ENCODE results near the gene SLCO2B1. TPM values are rescaled to one million over a fixed set of nuclear protein-coding genes. Genes with fewer than 3 reads are reported as not detected.
A peak's percentile ranks its signal among the peaks of the same experiment; 100 is the strongest.

SLCO2B1 gene
- polyA plus RNA-seq, 6 donors from 2014 or later: not detected

DNA sequence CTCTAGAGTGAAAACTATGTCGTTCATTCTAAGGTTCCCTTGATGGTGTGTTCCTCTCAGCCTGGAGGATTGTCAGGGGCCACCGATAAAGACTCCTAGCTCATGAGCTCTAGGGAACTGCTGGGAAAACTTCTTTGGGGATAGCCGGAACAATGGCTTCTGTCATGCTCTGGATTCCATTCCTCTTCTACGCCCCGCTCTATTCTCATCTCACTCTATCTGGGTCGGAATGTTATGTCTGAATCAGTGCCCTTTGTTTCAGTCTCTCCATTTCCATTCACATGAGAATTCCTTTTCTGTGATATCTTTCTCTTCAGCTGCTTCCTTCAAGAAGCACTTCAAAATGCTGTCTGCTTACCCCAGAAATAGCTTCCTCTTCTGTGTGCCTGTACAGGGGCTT, 16.9 kb upstream of the SLCO2B1 start:
- peaks cover 31 to 61% (median 44%) of the 10 kb centered on the region in 3 donors for H3K27me3 Mint-ChIP-seq
- peak overlapping the region in 1 of 6 donors; percentile 40 for H3K27ac Mint-ChIP-seq
- H3K9me3 Mint-ChIP-seq: peaks cover 0 to 2% (median 0%) of the 10 kb centered on the region in 7 donors
- H3K4me3 Mint-ChIP-seq: no peak overlapping the region
- no peaks in the 10 kb centered on the region for H3K4me1 Mint-ChIP-seq
- H3K36me3 Mint-ChIP-seq: peaks cover under 1 to 9% of the 10 kb centered on the region in 2 donors
- no peak for DNase-seq
- ATAC-seq (ENCODE audit: low read depth in 2 of 2): no peak

DNA sequence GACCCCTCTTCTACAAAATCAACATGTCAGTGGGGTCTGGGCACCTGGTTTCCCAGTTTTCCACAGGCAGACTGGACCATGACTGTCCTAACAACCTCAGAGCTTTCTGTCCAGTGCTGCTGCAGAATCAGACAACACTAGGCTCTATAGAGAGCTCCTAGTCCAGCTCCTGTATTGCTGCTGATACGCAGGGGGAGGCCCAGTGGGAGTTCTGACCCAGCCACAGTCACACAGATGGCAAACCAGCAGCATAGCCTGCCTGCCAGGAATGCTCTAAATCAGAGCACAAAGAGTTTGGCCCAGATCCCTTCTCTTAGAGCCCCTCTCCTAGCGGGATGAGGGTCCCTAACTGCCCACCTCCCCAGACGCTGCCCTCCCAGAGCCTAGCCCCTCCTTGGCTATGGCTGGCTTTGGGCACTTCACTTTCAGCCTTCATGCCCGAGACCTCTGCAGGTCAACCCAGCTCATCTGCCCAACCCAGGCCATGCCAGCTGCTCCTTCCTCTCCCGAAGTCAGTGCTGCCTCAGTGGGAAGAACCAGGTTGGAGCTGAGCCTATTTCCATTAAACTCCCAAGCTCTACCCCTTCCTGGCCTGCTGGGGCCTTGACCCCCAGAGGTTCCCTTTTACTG, 15.8 kb upstream of the SLCO2B1 start:
- peaks cover 0 to 4% (median 0%) of the 10 kb centered on the region in 3 donors for H3K4me1 Mint-ChIP-seq
- peak overlapping the region in 1 of 8 donors; percentile 10 for H3K4me3 Mint-ChIP-seq
- DNase-seq: no peak
- no peak for ATAC-seq (ENCODE audit: low read depth in 2 of 2)
- peaks cover 36 to 60% (median 50%) of the 10 kb centered on the region in 3 donors for H3K27me3 Mint-ChIP-seq
- H3K27ac Mint-ChIP-seq: no peak overlapping the region
- H3K36me3 Mint-ChIP-seq: peaks cover 0 to 7% of the 10 kb centered on the region in 2 donors
- no peaks in the 10 kb centered on the region for H3K9me3 Mint-ChIP-seq

DNA sequence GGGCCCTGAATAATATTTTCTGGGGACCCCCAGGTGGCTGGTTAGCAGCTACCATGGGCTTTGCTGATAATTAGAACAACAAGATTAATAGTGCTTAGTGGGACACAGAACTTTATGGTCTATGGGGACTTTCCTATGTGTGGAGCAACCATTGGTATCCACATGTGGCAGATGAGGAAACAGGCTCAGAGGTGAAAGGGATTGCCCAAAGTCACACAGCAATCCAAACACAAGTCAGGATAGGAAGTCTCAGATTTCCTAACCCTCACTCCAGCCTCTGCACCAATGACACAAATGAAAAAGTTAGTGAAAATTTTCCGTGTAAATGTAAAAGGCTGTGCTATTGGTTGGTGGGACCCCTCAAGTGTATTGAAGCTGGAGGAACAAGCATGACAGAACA, 15.3 kb upstream of the SLCO2B1 start:
- Mint-ChIP-seq H3K9me3 (no peaks in the 10 kb centered on the region), H3K27me3 (peaks cover 35 to 57% (median 50%) of the 10 kb centered on the region in 3 donors), H3K36me3 (peaks cover 0 to 7% of the 10 kb centered on the region in 2 donors), H3K4me1 (peaks cover 0 to 5% (median 4%) of the 10 kb centered on the region in 3 donors), H3K27ac (no peak overlapping the region), H3K4me3 (no peak overlapping the region)
- ATAC-seq (ENCODE audit: low read depth in 2 of 2) (no peak), DNase-seq (no peak)

DNA sequence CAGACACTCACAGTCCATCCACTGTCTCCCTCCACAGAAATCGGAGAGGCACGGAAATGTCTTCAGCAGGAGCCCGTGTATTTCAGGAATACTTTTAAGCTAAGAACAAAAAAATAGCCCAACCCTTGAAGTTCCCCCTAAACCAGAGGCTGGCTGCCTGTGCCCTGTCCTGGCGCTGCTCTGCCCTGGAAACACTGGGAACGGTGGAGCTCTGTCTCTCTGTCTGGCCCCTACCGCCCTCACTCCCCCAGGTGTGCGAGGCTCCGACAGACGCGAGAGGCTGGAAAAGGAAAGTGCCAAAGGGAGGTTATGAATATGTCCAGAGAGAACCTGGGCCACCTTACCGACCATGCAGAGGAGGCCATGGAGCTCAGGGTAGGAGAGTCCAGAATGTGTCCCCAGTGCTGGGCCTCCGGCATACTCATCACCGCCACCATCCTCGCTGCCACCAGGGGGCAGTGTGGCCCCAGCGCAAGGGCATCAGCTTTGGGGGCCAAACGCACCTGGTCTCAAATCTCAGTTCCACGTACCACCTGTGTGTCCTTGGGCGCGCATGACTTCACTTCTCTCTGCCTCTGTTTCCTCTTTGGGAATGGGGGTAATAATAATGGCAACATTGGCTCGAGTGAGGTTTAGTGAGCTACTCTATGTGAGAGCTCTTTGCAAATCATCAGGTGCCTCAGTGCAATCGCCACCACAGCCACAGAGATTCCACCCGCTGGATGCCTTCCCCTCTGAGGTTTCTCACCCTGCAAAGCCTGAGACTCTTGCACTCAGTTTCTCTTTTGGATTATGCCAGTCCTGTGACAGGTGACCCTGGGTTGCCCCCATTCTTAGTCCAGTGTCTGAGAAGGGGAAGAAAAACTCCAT, 10.4 kb upstream of the SLCO2B1 start:
- H3K27ac Mint-ChIP-seq: peak overlapping the region in 2 of 6 donors; percentile 15 to 37
- DNase-seq (peak; percentile 49), ATAC-seq (ENCODE audit: low read depth in 2 of 2) (peak; percentile 64 to 67)
- no peak overlapping the region for H3K4me3 Mint-ChIP-seq
- peaks cover 35 to 47% (median 40%) of the 10 kb centered on the region in 3 donors for H3K27me3 Mint-ChIP-seq
- no peaks in the 10 kb centered on the region for H3K9me3 Mint-ChIP-seq
- H3K36me3 Mint-ChIP-seq: peaks cover 0 to 7% of the 10 kb centered on the region in 2 donors
- H3K4me1 Mint-ChIP-seq: peaks cover 10 to 21% (median 11%) of the 10 kb centered on the region in 3 donors

DNA sequence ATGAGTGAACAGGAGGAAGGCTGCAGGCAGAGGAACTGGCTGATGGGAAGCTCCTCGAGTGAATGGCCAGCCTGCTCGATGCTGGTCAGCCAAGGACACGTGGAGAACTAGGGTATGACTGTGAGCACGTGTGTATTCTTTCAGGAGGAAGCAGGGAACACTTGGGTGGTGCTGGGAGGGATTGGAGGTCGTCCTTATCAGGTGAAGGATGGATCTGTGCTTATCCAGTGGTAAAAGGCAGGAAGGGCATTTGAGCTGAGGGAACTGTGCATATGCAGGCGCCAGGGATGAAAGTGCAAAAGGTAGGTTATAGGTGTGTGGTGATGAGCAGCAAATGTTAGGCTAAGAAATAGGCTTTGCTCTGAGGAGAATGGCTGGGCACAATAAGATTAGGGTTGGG, 9.7 kb upstream of the SLCO2B1 start:
- ATAC-seq (ENCODE audit: low read depth in 2 of 2) (no peak), DNase-seq (no peak)
- peaks cover 10 to 21% (median 11%) of the 10 kb centered on the region in 3 donors for H3K4me1 Mint-ChIP-seq
- H3K27ac Mint-ChIP-seq: peak overlapping the region in 2 of 6 donors; percentile 17 to 37
- H3K4me3 Mint-ChIP-seq: no peak overlapping the region
- H3K27me3 Mint-ChIP-seq: peaks cover 30 to 47% (median 39%) of the 10 kb centered on the region in 3 donors
- H3K9me3 Mint-ChIP-seq: no peaks in the 10 kb centered on the region
- peaks cover 0 to 7% of the 10 kb centered on the region in 2 donors for H3K36me3 Mint-ChIP-seq

DNA sequence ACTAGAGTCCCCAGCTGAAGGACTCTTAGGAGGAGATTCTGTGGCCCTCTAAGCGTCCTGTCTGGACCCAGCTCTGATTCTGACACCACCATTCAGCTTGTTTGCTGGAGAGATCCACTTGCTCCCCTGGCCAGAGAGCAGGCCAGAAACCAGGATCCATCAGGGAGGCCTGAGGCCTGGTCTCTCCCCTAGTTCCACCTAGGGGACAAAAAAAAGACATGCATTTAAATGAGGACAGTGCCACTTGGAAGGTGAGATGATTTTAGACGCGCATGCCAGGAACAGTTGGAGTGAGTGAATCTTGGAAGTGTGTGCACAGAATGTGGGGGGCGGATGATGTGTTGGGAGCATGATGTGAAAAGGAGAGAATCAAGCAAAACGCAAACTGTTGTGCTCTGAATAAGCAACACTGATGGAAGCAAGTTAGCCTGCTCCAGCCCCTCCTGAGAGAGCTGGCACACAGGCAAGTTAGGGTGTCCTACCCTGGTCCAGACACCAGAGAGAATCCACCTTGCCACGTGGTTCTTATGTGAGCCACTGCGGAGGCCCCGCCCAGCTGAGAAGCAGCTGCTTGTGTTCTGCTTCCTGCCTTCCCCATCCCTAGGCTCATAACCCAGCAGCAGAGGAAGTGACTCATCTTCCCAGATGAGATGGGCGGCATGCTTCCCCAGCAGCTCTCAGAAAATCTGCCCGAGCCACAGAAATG, 8.0 kb upstream of the SLCO2B1 start:
- peak; percentile 52 to 69 for ATAC-seq (ENCODE audit: low read depth in 2 of 2)
- Mint-ChIP-seq H3K4me1 (peaks cover 10 to 21% (median 11%) of the 10 kb centered on the region in 3 donors), H3K27ac (peak overlapping the region in 2 of 6 donors; percentile 0 to 75), H3K4me3 (peak overlapping the region in 2 of 8 donors; percentile 8 to 49), H3K27me3 (peaks cover 23 to 45% (median 30%) of the 10 kb centered on the region in 3 donors), H3K9me3 (no peaks in the 10 kb centered on the region), H3K36me3 (no peaks in the 10 kb centered on the region)
- no peak for DNase-seq

DNA sequence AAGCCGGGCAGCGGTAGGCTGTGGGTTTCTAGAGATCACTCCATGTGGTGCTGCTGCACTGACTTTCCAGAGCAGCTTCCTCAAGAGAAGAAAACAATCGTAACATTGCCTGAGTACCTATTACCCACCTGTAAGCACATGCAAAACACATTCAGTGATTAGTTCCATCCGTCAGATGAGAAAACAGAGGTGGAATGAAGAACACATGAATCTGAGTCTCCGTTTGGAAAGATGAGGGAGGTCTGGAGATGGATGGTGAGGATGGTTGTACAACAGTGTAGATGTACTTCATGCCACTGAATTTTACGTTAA, 7.5 kb upstream of the SLCO2B1 start:
- H3K36me3 Mint-ChIP-seq: no peaks in the 10 kb centered on the region
- H3K9me3 Mint-ChIP-seq: no peaks in the 10 kb centered on the region
- peak overlapping the region in 2 of 8 donors; percentile 8 to 49 for H3K4me3 Mint-ChIP-seq
- ATAC-seq (ENCODE audit: low read depth in 2 of 2) (no peak), DNase-seq (no peak)
- H3K27ac Mint-ChIP-seq: peak overlapping the region in 2 of 6 donors; percentile 0 to 73
- peaks cover 10 to 21% (median 11%) of the 10 kb centered on the region in 3 donors for H3K4me1 Mint-ChIP-seq
- H3K27me3 Mint-ChIP-seq: peaks cover 18 to 40% (median 26%) of the 10 kb centered on the region in 3 donors

DNA sequence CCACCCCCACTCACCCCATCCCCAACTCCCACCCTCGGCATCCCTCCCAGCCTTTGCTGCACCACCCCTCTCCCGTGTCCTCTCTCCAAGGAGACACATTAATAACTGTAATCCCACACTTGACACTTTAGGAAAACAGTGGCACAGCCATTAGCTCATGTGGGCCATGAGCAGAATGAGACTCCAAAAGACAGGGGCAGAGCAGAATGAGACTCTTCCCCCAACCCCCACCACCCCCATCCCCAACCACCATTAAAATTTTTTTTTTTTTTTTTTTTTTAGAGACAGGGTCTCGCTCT, 6.2 kb upstream of the SLCO2B1 start:
- H3K4me1 Mint-ChIP-seq: peaks cover 7 to 21% (median 10%) of the 10 kb centered on the region in 3 donors
- no peak overlapping the region for H3K4me3 Mint-ChIP-seq
- no peaks in the 10 kb centered on the region for H3K9me3 Mint-ChIP-seq
- peak overlapping the region in 1 of 6 donors; percentile 32 for H3K27ac Mint-ChIP-seq
- DNase-seq (no peak), ATAC-seq (ENCODE audit: low read depth in 2 of 2) (no peak)
- H3K27me3 Mint-ChIP-seq: peaks cover 11 to 33% (median 17%) of the 10 kb centered on the region in 3 donors
- H3K36me3 Mint-ChIP-seq: no peaks in the 10 kb centered on the region

DNA sequence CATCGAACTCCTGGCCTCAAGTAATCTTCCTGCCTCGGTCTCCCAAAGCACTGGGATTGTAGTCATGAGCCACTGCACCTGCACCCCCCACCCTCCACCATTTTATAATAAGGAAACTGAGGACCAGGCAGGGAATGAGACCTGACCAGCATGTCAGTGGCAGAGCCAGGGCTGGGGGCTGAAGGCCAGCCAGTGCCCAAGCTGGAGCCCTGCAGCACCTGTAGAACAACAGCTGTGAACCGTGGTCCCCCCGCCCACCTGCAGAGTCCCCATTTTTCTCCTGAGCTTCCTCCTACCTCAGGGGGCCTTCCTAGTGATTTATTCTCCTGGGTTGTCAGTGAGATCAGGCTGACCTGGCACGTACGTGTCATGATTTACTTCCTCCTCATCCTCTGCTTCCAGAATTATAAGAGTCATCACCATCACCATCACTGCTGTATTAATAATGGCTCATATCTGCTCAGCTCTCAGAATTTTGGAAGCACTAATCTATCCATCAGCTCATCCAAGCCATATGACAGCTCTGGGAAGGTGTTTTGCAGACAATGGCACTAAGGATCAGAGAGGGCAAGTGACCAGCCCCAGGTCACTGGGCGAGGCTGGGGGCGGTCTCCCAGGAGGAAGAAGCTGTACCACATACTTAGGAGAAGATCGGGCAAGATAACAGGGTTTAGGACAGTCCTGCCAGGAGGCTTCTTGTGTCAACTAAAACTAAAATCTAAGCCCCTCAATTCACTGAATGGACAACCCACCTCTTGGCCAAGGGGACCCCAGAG, 5.5 kb upstream of the SLCO2B1 start:
- H3K27me3 Mint-ChIP-seq: peaks cover 11 to 35% (median 20%) of the 10 kb centered on the region in 3 donors
- DNase-seq: no peak
- ATAC-seq (ENCODE audit: low read depth in 2 of 2): no peak
- H3K36me3 Mint-ChIP-seq: no peaks in the 10 kb centered on the region
- H3K9me3 Mint-ChIP-seq: no peaks in the 10 kb centered on the region
- no peak overlapping the region for H3K4me3 Mint-ChIP-seq
- H3K27ac Mint-ChIP-seq: no peak overlapping the region
- peaks cover 7 to 19% (median 10%) of the 10 kb centered on the region in 3 donors for H3K4me1 Mint-ChIP-seq

DNA sequence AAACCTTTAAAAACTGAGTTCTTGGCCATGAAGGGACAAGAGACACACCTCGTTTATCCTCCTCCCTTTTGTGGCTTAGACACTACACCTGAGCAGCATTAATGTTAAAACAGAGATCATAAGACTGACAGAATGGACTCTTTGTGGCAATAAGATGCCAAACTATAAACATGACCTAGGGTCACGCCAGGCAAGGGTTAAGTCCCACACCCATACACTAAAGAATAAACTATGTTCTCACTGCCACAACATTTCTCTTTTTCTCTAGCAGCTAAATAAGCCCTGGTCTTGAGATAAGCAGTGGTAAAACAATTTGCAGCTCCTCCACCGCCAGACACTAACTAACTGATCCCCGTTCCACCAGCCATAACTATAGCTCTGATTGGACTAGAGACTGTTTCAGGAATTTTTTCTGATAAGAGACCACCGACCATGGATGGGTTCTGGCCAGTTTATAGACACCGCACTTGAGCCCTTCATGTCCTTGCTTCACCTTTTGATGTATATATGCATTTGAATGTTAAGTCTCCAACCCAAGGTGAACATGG, 4.9 kb upstream of the SLCO2B1 start:
- Mint-ChIP-seq H3K27me3 (peaks cover 9 to 38% (median 27%) of the 10 kb centered on the region in 3 donors), H3K36me3 (no peaks in the 10 kb centered on the region), H3K27ac (no peak overlapping the region), H3K4me1 (peaks cover 7 to 16% (median 10%) of the 10 kb centered on the region in 3 donors), H3K9me3 (no peaks in the 10 kb centered on the region), H3K4me3 (no peak overlapping the region)
- no peak for DNase-seq
- no peak for ATAC-seq (ENCODE audit: low read depth in 2 of 2)

DNA sequence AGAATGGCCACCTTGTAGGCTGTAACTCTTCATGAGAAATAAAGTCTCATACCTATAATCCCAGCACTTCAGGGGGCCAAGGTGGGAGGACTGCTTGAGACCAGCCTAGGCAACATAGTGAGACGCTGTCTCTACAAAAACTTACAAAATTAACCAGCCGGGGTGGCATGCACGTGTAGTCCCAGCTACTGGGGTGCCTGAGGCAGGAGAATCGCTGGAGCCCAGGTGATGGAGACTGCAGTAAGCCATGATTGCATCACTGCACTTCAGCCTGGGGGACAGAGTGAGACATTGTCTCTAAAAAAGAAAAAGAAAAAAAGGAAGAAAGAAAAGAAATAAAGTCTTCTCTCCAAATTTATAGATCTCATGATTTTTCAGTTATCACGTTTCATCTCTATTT, 4.2 kb upstream of the SLCO2B1 start:
- ATAC-seq (ENCODE audit: low read depth in 2 of 2) (no peak), DNase-seq (no peak)
- H3K27me3 Mint-ChIP-seq: peaks cover 9 to 36% (median 33%) of the 10 kb centered on the region in 3 donors
- no peaks in the 10 kb centered on the region for H3K36me3 Mint-ChIP-seq
- peak overlapping the region in 3 of 6 donors; percentile 15 to 76 (median 43) for H3K27ac Mint-ChIP-seq
- H3K9me3 Mint-ChIP-seq: no peaks in the 10 kb centered on the region
- H3K4me1 Mint-ChIP-seq: peaks cover 7 to 16% (median 10%) of the 10 kb centered on the region in 3 donors
- no peak overlapping the region for H3K4me3 Mint-ChIP-seq

DNA sequence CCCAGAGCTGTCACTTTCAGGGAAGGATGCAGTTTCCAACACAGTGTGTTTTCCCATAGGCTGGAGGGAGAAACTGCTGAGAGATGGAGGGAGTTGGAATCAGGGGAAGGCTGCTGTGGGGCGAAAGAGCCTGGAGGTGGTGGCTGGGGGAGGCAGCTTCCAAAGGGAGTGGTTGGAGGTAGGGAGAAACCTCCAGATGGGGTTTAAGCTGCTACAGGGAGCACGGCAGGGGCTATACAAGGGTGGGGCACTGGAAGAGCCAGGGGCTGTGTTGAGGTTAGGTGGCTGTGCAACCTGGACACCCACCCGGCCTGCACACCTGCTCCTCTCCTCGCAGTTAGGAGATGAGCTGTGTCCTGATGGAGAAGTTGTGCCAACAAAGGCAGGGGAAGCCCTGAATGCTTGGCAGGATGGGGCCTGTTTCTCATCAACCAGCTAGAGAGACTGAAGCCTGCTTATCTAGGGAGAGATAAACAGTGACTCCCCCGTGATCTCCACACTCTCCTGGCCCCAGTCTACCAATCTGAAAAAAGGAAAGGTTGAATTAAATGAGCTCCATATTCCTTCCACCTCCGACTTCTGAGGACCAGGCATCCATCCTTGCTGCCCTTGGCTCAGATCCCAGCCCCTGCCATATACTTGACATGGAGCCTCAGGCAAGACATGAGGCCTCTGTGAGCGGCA, 3.6 kb upstream of the SLCO2B1 start:
- H3K4me1 Mint-ChIP-seq: peaks cover 7 to 16% (median 10%) of the 10 kb centered on the region in 3 donors
- no peaks in the 10 kb centered on the region for H3K9me3 Mint-ChIP-seq
- peaks cover 12 to 40% (median 39%) of the 10 kb centered on the region in 3 donors for H3K27me3 Mint-ChIP-seq
- no peak for ATAC-seq (ENCODE audit: low read depth in 2 of 2)
- no peaks in the 10 kb centered on the region for H3K36me3 Mint-ChIP-seq
- no peak overlapping the region for H3K4me3 Mint-ChIP-seq
- H3K27ac Mint-ChIP-seq: peak overlapping the region in 2 of 6 donors; percentile 43 to 76
- DNase-seq: no peak

Data from naive B cell (primary cell).